ENCODE data around the gene ZNF202.

Gene ZNF202

GRCh38 chr11:123682696-123683410, 58.6 kb downstream of the ZNF202 start:
- DNase-seq: peak; percentile 24

- no peak for DNase-seq
Observed at GRCh38 chr11:123681030-123681429, 60.4 kb downstream of the ZNF202 start.

DNA sequence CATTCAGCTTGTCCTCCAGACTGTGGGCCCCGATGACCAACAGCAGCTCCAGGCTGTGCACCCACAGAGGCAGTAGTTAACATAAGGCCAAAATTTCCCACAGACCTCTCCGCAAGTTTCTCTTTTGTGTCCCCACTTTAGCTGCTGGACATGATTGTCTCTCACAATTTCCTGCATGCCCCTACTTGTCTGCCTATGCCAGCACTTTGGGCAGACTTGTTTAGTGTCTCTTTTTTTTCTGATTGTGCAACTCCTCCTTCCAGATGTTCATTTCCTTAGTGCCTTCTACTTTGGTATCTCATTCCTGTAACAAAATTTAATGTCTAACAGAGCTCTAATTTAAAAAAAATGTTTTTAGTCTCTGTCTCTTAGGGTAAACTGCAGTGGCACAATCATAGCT, 63.2 kb downstream of the ZNF202 start:
- no peak for DNase-seq

DNA sequence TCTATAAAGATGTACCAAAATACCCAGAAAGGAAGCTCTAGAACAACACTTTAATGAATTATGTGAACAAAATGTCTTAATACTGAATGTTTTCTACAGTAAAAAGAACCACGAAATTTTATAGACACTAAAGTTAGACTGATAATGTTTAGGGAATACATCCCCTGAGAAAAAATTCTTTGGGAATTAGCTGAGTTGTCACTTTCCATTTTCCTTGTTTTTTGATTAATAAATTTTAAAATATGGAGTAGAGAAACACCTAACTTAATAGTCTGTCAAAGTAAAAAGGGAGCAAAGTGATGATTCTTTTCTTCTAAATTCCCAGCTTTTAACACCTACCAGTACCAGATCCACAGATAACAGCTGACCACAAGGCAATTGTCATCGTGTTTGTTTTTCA, 64.0 kb downstream of the ZNF202 start:
- DNase-seq: no peak

DNA sequence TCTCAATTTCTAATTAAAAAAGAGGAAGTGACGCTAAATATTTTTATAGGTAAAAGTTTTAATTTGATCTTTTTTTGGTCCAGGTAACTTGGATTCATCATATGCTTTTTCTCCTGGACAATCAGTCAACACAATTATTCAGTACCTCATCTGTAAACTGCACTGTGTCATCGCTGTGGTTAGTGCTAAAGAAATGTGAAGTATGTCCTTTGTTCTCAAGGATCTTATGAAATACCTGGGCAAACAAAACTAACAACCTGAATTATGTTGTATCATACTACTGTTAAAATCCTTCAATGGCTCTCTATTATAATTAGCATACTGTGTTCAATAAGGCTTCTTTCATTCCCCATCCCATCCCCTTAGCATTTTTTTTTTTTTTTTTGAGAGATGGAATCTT, 67.2 kb downstream of the ZNF202 start:
- no peak for DNase-seq
